Coronary artery (tissue), 2 donors: ENCODE measurements around the gene ANKS3.

Source experiments
- DNase-seq: peaks from one replicate; pipeline ENCODE4 v3.0.0-alpha.2; 2017; ENCODE audit warnings: low spot score
- H3K27ac ChIP-seq, 2 donors: fragments of 200-600 bp; sonication (generic); one replicate each; pipeline ENCODE4 v1.5.1; 2016 to 2019
- H3K4me3 ChIP-seq: fragments of 200-600 bp; sonication (generic); 2 replicates; pipeline ENCODE4 v1.5.1; 2016; ENCODE audit warnings: mild to moderate bottlenecking, moderate library complexity
- TF ChIP-seq, protein P1 (sequence below): fragments of 200-600 bp; sonication (generic); IDR thresholded peaks from one replicate; pipeline ENCODE4 v1.5.1; 2019; ENCODE audit warnings: antibody characterized with exemption

Gene ANKS3

DNA sequence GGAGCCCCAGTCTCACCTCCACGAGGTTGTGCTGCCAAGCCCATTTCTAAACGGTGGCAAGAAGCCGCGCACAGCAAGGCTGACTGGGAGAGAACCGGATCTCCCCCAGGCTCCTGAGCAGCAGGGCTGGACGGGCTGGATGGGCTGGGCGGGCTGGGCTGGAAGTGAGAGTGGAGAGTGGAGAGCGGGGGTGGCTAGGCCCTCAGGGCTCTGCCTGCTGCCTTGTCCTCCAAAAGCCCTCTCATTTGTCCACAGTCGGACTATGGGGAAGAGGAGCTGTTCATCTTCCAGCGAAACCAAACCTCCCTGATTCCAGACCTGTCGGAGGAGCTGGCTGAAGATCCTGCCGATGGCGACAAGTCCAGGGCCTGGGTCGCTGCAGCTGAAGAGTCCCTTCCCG lies 3.5 kb upstream of the ANKS3 start:
- TF ChIP-seq, protein P1, sequence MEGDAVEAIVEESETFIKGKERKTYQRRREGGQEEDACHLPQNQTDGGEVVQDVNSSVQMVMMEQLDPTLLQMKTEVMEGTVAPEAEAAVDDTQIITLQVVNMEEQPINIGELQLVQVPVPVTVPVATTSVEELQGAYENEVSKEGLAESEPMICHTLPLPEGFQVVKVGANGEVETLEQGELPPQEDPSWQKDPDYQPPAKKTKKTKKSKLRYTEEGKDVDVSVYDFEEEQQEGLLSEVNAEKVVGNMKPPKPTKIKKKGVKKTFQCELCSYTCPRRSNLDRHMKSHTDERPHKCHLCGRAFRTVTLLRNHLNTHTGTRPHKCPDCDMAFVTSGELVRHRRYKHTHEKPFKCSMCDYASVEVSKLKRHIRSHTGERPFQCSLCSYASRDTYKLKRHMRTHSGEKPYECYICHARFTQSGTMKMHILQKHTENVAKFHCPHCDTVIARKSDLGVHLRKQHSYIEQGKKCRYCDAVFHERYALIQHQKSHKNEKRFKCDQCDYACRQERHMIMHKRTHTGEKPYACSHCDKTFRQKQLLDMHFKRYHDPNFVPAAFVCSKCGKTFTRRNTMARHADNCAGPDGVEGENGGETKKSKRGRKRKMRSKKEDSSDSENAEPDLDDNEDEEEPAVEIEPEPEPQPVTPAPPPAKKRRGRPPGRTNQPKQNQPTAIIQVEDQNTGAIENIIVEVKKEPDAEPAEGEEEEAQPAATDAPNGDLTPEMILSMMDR, result no peak
- Histone ChIP-seq H3K4me3 (no peak overlapping the region), H3K27ac (no peak overlapping the region)
- DNase-seq, result no peak

- DNase-seq, result no peak
- TF ChIP-seq, protein P1, result no peak
- Histone ChIP-seq H3K4me3 (no peak overlapping the region), H3K27ac (no peak overlapping the region)
Observed at GRCh38 chr16:4736546-4736945, 2.5 kb upstream of the ANKS3 start.

- peak; percentile 89 for DNase-seq
- Histone ChIP-seq H3K4me3 (peak overlapping the region; percentile 83), H3K27ac (peak overlapping the region; percentile 39 to 90)
- TF ChIP-seq, protein P1, result no peak
Observed at GRCh38 chr16:4734730-4735535, 862 bp upstream of the ANKS3 start.

DNA sequence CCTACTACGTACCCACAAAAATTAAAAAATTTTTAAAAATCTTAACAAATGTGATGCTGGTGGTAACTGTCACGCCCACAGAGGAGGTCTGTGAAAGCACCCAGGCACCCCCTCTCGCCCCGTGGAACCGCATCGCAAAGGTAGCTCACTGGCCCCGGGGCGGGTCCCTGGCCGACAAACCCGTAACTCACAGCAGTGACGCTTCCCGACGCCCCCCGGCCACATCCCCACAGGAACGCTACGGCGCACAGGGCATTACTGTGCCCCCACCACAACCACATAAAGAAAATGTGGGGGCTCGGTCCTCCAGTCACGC lies 366 bp downstream of the ANKS3 start:
- Histone ChIP-seq H3K4me3 (peak overlapping the region; percentile 83), H3K27ac (peak overlapping the region; percentile 29 to 90)
- TF ChIP-seq, protein P1, result no peak
- no peak for DNase-seq

GRCh38 chr16:4733211-4733742 lies 794 bp downstream of the ANKS3 start:
- TF ChIP-seq, protein P1, result no peak
- peak overlapping the region; percentile 83 for H3K4me3 ChIP-seq
- peak overlapping the region in 1 of 2 donors; percentile 29 for H3K27ac ChIP-seq
- no peak for DNase-seq

DNA sequence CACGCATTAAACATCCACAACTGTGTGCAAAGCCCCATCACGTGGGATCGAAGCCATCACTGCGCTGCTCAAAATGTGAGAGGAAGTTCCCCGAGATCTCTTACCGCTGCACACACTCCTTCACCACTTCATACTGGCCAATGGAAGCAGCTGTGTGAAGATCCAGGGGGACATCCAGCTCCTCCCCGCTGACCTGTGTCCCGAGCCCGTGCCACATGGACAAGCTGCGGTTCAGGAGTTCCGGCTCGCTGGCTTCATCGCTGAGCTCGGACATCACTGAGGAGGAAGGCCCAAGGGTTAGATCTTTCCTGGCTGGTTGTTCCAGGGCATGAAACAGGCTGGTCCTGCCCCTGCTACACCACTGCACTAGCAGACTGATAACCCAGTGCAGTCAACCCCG lies 4.2 kb downstream of the ANKS3 start:
- DNase-seq, result no peak
- TF ChIP-seq, protein P1, result no peak
- Histone ChIP-seq H3K27ac (no peak overlapping the region), H3K4me3 (no peak overlapping the region)

- no peak overlapping the region for H3K27ac ChIP-seq
- DNase-seq, result no peak
- TF ChIP-seq, protein P1, result no peak
- no peak overlapping the region for H3K4me3 ChIP-seq
Observed at GRCh38 chr16:4728676-4729075, 5.4 kb downstream of the ANKS3 start.
